SK-N-SH (cell line): Measurements from ENCODE around the gene EIF3B.

Experiments used
- EP300 ChIP-seq, 2 experiments: IDR thresholded peaks; 2 replicates each; pipeline versions ENCODE4 v1.4.0 to v1.6.1; 2012; ENCODE audit warnings: borderline replicate concordance in 1 of 2, low read depth in 1 of 2, low read length in 1 of 2
- GABPA ChIP-seq: IDR thresholded peaks from 2 replicates; pipeline ENCODE4 v1.4.0; 2012; ENCODE audit warnings: low read depth, mild to moderate bottlenecking
- JUND ChIP-seq: IDR thresholded peaks from 2 replicates; pipeline ENCODE4 v1.4.0; 2012
- MEF2A ChIP-seq: IDR thresholded peaks from 2 replicates; pipeline ENCODE4 v1.4.0; 2012; ENCODE audit warnings: low read depth, borderline replicate concordance
- POLR2AphosphoS5 ChIP-seq: IDR thresholded peaks from 2 replicates; pipeline ENCODE4 v1.6.1; 2012; ENCODE audit warnings: low read depth, low read length
- RXRA ChIP-seq: IDR thresholded peaks from 2 replicates; pipeline ENCODE4 v1.4.0; 2012; ENCODE audit warnings: low read depth, mild to moderate bottlenecking, borderline replicate concordance
- SIN3A ChIP-seq: IDR thresholded peaks from 2 replicates; pipeline ENCODE4 v1.6.1; 2012; ENCODE audit warnings: low read depth, mild to moderate bottlenecking, low read length, moderate library complexity, borderline replicate concordance
- TAF1 ChIP-seq: IDR thresholded peaks from 2 replicates; pipeline ENCODE4 v1.6.1; 2012; ENCODE audit warnings: low read depth, mild to moderate bottlenecking, low read length, moderate library complexity, borderline replicate concordance
- TF ChIP-seq, protein P1 (sequence below): fragments of 200-600 bp; sonication (generic); IDR thresholded peaks from 2 replicates; pipeline ENCODE4 v1.6.1; 2017; ENCODE audit warnings: antibody characterized with exemption, mild to moderate bottlenecking, moderate library complexity

DNA sequence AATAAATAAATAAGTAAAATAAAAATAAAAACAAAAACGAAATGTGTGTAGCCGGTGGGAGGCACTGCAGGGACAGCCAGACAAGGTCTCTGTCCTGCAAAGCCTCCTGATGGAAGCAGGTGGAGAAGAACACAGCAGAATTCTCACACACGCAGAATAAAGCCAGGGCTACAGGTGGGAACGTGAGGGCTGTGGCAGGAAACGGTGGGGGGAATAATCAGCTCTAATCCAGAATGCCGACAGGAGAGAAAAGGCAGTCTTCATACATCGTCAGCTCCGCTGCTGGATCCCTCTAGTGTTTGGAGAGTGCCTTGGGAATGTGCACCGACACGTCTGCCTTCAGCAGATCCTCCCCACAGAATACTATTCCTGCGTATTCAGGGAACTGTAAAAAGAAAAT lies 33.6 kb upstream of the EIF3B start:
- TF ChIP-seq, protein P1, sequence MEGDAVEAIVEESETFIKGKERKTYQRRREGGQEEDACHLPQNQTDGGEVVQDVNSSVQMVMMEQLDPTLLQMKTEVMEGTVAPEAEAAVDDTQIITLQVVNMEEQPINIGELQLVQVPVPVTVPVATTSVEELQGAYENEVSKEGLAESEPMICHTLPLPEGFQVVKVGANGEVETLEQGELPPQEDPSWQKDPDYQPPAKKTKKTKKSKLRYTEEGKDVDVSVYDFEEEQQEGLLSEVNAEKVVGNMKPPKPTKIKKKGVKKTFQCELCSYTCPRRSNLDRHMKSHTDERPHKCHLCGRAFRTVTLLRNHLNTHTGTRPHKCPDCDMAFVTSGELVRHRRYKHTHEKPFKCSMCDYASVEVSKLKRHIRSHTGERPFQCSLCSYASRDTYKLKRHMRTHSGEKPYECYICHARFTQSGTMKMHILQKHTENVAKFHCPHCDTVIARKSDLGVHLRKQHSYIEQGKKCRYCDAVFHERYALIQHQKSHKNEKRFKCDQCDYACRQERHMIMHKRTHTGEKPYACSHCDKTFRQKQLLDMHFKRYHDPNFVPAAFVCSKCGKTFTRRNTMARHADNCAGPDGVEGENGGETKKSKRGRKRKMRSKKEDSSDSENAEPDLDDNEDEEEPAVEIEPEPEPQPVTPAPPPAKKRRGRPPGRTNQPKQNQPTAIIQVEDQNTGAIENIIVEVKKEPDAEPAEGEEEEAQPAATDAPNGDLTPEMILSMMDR: no peak
- no peak for TF ChIP-seq GABPA
- TF ChIP-seq POLR2AphosphoS5: no peak
- no peak for TF ChIP-seq TAF1
- no peak for TF ChIP-seq JUND
- no peak for TF ChIP-seq MEF2A
- TF ChIP-seq EP300 (IDR thresholded peaks at IDR 0.05; ENCODE audit: borderline replicate concordance in 1 of 2, low read depth in 1 of 2, low read length in 1 of 2): no peak
- no peak for TF ChIP-seq SIN3A
- TF ChIP-seq RXRA: no peak
